GM19025 (cell line): ENCODE results near the gene ANG.
A peak's percentile ranks its signal among the peaks of the same experiment; 100 is the strongest.

ENCODE experiments used
- ATAC-seq: cut with Tn5 transposase; IDR thresholded peaks from one replicate; pipeline ENCODE4 v1.9.1; 2021; ENCODE audit warnings: mild to moderate bottlenecking, low read depth, moderate library complexity; ENCODE audit not compliant: unreplicated experiment

The ANG gene

DNA sequence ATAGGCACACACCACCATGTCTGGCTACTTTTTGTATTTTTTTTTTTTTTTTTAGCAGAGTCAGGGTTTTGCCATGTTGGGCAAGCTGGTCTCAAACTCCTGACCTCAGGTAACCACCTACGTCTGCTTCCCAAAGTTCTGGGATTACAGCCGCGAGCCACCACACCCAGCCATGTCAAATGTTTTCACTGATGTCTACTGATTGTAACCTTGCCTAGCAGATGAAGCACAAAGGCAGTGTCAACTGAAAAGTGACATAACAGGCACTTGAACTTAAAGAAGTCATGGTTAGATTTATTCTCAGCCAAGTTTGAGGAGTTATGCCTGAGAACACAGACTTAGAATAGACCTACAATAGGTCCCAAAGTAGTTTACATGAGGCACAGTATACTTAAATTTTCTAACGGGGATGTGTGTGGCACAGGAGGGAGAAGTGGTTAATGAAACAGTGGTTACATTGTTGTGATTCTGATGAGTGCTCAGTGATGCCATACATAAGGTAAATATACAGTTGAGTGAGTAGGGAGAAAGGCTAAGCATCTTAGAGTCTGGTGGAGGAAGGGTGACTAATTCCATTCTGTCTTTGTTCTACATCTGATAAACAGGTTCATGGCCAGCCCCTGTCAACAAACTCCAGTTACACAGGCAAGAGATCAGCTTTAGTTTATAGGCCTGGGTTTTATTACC lies 16.8 kb upstream of the ANG start:
- ATAC-seq = no peak

DNA sequence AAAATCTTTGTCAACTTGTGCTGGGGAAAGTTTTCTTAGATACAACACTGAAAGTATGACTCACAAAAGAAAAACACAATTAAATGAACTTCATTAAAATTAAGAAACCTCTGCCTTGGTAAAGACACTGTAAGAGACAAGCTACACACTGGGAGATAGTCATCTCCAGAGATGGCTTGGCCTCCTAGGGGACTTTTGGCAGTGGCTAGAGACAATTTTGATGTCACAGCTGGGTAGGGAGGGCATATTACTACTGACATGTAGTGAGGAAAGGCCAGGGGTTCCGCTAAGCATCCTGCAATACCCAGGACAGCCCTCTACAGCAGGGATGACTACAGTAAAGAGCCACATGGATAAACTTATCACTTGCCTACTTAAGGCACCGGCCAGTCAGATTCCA lies 12.9 kb upstream of the ANG start:
- peak; percentile 55 for ATAC-seq

DNA sequence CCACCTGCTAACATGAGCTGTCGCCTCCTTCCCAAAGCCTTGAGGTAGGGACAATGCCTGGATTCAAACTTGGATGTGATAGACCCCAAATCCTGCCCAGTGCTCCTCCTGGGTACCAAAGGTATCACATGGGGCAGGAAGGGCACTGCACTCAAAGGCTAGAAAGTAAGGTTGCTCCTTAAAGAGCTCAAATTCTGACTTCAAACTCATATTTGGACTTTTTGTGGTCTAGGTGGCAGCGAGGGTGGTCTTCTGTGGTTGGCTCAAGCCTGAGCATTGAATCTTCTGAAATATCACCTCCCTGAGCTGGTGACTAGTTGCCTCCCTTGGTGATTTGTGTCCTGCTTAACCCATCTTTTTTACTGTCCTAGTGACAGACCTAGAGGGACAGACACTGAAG lies 12.5 kb upstream of the ANG start:
- no peak for ATAC-seq

DNA sequence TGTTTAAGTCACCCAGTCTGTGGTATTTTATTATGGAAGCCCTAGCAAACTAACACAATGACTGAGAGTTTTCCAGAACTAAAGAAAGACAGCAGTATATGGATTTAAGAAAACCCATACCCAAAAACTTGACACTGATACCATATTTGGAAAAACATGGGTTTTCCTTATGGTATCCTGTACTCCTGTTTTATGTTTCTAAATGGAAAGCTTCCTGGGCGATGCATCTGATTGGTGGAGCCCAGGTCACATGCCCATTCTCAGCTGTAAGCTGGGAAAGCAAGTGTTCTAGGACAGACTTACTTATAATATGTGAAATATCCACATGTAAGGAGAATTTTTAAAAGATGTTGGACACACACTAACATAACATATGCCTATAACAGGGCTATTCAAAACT lies 8.7 kb upstream of the ANG start:
- no peak for ATAC-seq

DNA sequence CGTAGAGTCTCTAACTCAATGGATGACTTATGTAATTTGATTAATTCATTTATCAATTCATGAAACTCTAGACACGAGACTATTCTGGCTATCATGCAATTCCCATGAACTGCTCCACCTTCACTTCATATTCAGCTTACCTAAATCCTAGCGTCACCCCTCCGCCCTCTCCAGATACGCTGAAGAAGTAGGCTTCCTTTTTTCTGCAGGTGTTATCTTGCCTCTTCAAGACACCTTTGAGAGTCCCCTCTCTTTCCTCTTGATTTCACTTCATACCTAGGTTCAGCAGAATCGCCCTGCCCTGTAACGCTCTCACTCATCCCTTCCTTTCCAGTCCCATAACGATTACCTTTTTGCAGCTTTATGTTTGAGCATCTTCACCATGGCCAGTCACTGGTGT lies 8.2 kb upstream of the ANG start:
- ATAC-seq = no peak

DNA sequence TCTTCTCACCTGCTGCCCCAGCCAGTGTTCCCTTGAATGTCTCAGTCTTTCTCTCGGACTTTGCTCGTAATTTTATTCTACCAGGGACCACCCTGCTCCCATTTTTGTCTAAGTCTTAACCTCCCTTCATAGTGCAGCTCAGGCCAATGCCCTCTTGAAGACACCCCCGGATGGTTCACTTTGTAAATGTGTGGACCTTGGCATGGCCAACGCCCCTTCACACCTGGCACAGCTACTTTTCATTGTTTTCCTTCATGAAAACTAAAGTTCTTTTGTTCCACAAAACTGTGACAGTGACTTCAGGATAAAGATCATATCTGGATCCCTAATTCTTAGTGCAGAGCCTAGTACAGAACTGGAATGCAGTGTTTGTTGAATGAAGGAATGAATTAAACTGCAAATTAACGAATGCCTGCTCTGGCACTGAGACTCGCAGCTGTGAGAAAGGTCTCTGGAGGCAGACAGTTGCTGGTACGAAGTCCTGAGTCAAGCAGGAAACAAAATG lies 7.7 kb upstream of the ANG start:
- no peak for ATAC-seq

DNA sequence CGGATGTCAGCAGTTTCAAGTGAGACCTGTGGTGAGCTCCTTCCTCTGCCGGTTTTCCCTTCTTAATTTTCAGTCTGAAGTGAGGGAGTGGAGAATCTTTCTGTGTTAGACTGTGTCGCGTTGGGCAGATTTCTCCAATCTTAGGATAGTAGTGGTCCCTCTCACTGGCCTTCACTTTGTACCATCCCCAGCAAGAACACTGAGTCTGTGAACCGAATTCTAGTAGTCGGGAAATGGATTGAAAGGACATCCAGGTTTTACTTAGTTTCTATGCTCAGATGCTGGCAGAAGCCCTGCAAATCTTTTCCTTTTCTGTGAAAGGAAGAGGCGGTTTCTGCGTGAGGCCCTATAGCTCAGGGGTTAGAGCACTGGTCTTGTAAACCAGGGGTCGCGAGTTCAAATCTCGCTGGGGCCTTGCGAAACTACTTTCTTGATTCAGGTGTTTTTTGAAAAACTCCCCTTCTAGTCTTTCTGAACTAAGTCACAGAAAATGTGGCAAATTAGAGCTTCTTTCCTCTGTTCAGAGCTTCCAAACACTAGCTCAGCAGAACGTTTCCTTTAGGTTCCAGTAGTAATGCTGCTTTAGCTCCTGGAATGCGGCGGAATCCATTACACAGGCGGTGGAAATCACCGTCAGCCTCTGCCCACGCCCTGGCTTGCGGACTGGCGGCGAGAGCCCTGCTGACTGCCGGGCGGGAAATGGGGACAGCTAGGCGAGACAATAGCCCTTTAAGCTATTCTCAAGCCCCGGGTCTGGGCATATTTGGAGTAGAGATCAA lies 7.0 kb upstream of the ANG start:
- ATAC-seq = no peak

DNA sequence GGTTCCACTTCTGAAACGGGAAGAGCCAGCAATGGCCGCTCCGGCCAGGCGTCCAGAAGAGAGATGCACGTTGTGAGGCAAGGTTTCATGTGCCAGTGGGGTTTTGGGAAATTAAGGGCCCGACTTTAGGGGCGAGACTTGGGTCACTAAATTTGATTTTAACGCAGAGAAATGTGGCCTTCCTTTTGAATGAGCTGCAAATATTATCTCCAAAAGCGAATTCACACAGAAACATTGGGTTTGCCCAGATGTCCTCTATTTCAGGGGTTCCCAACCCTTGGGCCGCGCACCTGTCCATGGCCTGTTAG lies 6.5 kb upstream of the ANG start:
- ATAC-seq = no peak

DNA sequence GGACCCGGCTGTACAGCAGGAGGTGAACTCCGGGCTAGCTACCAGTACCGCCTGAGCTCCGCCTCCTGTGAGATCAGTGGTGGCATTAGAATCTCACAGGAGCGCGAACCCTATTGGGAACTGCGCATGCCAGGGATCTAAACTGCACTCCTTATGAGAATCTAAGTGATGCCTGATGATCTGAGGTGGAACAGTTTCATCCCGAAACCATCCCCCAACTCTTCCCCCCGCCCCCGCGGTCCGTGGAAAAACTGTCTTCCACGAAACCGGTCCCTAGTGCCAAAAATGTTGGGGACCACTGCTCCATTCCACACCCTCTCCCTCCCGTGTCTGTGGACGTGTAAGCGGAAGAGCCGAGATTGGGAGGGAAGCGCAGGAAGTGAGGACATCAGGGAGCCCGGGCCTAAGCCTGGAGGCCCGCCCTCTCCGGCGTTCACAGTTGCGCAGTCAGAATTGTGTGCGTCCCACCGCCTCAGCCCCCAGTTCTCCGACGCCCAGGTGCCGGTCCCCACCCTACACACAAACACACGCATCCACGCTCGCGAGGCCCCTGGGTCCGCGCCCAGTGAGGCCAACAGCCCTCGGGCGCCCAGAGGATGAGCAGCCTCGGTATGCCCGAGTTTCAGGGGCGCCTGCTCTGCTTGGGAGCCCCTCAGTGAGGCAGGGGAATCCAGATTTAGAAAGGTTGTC lies 6.0 kb upstream of the ANG start:
- peak; percentile 42 for ATAC-seq

DNA sequence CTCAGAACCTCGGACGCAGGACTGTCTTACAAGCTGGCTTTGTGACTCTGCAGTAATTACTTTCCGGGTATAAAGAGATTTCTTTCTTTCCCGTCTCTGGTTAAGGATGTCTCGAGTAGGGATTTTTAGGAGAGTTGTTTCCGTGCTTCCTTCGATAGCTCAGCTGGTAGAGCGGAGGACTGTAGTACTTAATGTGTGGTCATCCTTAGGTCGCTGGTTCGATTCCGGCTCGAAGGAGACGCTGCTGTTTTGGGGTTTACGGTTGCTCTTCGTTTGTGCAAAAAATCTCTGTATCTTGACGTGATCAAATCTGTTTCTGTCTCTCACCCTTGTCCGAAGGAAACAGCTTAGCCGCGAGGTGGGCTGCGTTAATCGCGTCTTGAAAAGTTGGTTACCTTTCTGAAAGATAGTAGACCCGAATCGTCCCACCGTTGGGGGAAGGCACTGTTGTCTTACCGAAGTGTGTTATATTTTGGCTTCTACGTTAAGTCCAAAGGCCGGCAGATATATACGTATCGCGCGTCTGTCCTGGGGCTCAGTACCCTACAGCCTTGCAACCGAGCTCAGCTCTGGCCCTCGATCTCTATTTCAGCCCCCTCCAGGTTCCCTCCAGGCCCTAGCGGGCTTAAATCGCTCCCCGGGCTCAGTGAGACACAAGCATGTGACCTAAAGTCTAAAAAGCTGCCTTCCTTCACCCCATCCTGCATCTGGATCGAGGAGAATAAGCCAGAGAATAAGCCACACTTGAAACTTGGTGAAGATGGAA lies 5.3 kb upstream of the ANG start:
- ATAC-seq = peak; percentile 19

DNA sequence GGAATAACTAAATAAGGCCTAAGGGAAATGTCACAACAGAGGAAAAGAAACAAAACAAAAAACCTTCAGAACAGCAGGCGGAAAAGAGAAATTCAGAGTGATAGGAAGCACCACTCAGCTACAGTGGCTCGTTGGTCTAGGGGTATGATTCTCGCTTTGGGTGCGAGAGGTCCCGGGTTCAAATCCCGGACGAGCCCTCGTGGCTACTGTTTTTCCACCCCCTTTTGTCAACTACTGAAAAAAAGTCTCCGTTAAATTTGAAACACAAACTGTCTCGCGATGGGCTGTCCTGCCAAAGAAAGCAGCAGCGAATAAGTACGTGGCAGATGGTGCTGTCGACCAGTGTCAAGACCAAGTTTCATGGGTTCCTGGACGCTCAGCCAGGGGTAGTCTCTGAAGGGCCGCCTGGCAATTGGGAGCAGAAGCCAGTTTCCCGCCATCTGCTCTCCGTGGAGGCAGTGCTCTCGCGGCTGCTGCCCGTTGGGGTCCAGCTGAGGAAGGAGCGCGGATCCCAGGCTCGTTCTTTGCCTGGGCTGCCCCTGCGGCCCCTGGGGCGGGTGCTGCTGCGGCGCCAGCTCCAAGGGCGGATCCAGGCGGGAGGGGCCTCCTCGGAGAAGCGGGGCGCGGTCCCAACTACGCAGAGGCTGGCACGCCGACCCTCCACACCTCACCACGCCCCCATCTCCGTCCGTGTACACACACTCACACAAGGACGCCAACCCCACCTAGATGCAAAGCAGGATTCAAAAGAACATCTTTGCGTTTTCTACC lies 4.5 kb upstream of the ANG start, which contains the start of gene RNASE4:
RNASE4 (plus strand) TSS at position 670 of the 771 bp plus-strand sequence. CDS start 14,812 bp downstream, outside the sequence.
- peak; percentile 22 for ATAC-seq

DNA sequence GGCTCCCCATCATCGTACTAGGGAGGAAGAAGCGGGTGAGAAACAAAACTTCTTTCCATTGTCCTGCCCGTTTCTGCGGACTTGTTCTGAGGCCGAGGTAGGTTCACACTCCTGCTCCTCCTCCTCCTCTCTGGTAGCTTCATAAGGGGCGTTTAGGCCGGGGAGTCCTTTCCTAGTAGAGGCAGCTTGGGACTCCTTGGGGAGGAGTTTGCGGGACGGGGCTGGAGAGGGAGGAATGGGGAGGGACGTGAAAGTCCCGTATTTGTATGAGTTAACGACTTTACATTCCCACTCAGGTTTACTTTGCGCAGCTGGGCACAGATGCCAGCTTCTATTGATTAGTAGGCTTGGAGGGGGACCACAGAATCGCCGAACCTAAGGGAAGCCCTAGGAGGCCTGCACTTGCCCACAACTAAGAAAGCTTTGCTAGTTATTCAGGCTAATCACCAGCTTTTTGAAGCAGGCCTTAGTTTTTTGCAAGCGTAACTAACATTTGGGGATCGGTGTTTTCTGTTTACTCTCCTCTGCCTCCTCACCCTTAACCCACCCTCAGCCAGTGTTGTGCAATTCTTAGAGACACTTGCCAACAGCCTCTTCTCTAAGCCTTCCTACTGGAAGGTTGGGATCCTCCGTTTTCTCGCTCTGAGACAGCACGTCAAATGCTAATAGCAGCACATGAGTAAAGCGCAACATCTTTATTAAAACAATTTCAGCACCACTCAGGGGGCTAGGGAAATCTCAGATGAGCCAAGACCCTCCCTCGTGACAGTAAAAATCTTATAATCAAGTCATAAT lies 3.7 kb upstream of the ANG start:
- ATAC-seq = no peak

DNA sequence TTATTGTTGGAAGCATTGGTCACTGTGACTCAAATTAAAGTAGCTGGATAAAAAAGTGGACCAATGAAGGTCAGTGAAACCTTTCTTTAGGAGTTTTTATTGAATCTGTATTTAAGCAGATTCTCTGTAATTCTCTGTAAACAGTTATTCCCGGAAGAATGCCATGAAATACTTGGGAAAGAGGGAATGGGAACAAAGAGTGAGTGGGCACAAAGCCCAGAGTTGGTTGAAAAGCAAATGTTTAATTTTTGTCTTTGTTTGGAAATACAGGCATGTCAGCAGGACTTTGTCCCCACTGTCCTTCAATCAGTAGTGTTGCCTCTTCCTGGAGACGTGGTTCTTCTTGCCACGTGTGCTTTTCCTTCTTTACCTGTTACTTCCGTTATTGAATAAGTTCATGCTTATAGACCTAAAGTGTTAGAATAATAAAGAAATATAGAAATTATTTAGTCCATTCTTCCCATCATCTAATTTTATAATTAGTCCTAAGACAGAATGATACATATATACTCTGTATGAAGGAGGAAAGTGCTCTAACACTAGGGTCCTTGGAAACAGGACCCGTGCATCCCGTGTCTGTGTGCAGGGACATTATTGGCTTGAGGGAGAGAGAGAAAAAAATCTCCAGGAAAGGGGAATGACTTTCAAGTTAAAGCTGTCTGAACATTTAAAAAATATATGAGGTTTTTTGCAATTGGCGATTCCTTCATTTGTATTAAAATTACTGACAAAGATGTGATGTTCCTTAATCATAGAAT lies 2.0 kb upstream of the ANG start:
- ATAC-seq = no peak

DNA sequence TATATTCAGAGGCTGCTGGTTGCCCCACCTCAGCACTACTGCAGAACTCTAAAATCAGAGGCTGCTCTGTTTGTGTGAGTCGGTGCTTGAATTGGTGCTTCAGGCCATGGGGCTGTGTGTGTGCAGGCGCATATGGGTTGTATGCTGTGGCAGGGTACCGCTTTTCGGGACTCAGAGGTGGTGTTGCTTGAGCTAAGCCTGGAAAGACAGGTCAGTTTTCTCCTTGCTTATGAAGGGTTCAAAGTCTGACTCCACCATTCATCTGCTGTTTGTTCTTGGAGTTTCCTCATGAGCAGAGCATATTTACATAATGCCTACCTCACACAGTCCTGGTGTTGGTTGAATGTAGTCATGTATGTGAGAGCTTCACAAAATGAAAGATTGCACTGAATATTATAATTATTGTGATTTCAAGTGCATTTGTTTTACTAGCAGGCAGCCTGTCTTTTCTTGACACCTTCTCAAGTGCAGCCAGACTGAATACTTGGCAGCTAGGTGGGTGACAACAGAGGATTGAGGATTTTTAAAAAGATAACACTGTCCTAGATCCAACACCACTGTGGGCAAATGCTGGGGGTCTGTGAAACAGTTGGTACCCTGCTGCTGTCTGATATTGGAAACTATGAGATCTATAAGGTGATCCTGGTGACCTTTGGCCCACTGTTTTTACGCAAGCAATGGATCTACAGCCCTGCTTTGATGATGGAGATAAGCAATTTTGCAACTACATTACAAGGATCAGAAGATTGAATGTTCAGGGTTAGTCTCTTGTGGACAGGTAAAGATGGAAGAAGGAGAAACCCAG lies 1.0 kb upstream of the ANG start:
- no peak for ATAC-seq

DNA sequence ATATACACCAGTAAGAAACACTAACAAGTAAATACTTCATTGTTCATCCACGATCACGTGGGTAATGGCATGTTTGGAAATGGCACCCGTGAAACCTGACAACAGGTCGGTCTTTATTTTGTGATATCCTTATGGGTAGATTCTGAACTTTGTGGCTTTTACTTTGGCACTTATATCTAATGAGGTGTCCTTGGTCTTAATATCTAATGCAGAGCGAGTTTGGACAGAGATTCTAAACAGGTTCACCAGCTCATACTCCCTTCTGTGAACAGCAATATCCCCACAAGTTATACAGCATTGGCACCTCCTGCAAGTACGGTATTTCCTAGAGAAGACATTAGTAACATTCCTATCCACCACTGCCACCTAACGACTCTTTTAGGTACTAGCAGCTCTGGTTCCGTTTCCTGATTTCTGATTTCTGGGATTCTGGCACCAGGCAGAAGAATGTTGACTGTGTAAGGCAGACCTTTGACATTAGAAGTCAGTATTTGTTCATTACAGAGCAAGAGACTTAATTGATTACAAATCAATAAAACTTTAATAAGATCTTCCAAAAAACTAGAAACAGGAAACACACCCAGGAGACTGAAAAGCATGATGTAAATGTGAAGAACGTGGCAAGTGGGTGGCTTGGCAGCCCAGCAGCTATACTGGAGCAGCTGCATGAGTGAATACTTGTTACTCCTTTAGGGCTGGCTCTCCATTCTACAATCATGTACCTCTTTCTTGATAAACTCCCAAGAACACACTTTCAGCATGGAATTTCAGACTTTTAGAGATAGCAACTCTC lies 2.5 kb downstream of the ANG start:
- ATAC-seq = peak; percentile 58

DNA sequence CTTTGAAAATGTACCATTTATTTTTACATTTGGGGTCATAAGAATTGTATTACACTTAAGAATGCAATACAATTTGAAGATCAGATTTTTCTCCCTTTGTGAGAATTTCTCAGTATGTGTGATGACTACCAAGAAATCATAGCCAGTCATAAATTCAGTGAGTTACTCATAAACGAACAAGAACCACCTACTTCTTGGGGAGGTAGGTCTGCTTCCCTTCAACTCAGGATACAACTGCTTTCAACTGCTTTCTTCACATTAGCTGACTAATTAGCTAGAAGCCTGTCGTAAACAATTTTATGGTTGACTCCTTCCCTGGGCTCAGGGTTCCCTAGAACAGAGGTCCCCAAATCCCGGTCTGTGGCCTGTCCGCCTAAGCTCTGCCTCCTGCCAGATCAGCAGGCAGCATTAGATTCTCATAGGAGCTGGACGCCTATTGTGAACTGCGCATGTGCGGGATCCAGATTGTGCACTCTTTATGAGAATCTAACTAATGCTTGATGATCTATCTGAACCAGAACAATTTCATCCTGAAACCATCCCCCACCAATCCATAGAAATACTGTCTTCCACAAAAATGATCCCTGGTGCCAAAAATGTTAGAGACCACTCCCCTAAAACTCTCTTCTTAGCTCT lies 3.7 kb downstream of the ANG start:
- ATAC-seq = no peak
